HFFc6 (cell line): ENCODE measurements around the gene GAS2. TPM values are rescaled to one million over a fixed set of nuclear protein-coding genes. Genes with fewer than 3 reads are reported as not detected.

Source experiments
- DNase-seq: peaks from one replicate; pipeline ENCODE4 v3.0.0-alpha.2; 2018
- H3K27ac Mint-ChIP-seq: 2 replicates; pipeline ENCODE4 v1.8.0; 2020; ENCODE audit warnings: mild to moderate bottlenecking, mixed read lengths
- H3K27me3 Mint-ChIP-seq: 2 replicates; pipeline ENCODE4 v1.8.0; 2021; ENCODE audit warnings: mild to moderate bottlenecking, moderate library complexity, mixed read lengths; ENCODE audit not compliant: insufficient read depth
- H3K36me3 Mint-ChIP-seq: 2 replicates; pipeline ENCODE4 v1.8.0; 2021; ENCODE audit warnings: low read depth, mixed read lengths
- H3K4me1 Mint-ChIP-seq: 2 replicates; pipeline ENCODE4 v1.8.0; 2020; ENCODE audit warnings: low read depth, mixed read lengths
- H3K4me3 Mint-ChIP-seq: 2 replicates; pipeline ENCODE4 v1.8.0; 2020; ENCODE audit warnings: mild to moderate bottlenecking, moderate library complexity, mixed read lengths
- H3K9me3 Mint-ChIP-seq: 2 replicates; pipeline ENCODE4 v1.8.0; 2020; ENCODE audit warnings: mild to moderate bottlenecking, mixed read lengths
- CTCF ChIP-seq: fragments of 200-600 bp; sonication (generic); IDR thresholded peaks from 2 replicates; pipeline ENCODE4 v1.5.0; 2021; ENCODE audit warnings: antibody characterized with exemption, mild to moderate bottlenecking
- total RNA-seq, 6 experiments: library from RNA; stranded (reverse); fragmentation: NEBNext Ultra II Directional; extraction: Animal tissue kit (Norgen Biotek cat#: 25700); gene quantifications; 2 replicates in 1 of 6; 3 replicates in 5 of 6; pipeline ENCODE4 v1.2.3, GENCODE V29; 2021

GAS2 gene
- total RNA-seq, 6 experiments from 2014 or later, result 0.30 to 0.57 (median 0.43) TPM

GRCh38 chr11:22749536-22749935 is 83.1 kb downstream of the GAS2 start:
- Mint-ChIP-seq H3K36me3 (no peaks in the 10 kb centered on the region), H3K27me3 (no peaks in the 10 kb centered on the region), H3K4me3 (no peak overlapping the region)

GRCh38 chr11:22752908-22753310 is 86.5 kb downstream of the GAS2 start:
- H3K27ac Mint-ChIP-seq, result no peak overlapping the region
- no peaks in the 10 kb centered on the region; the same call in 1 of the 2 replicates for H3K27me3 Mint-ChIP-seq
- no peak for DNase-seq
- peaks cover 7% of the 10 kb centered on the region; the same call in 1 of the 2 replicates for H3K9me3 Mint-ChIP-seq
- H3K4me3 Mint-ChIP-seq, result no peak overlapping the region
- H3K36me3 Mint-ChIP-seq, result no peaks in the 10 kb centered on the region
- H3K4me1 Mint-ChIP-seq, result no peaks in the 10 kb centered on the region
- TF ChIP-seq CTCF, result no peak

More at GRCh38 chr11:22749536-22749935, 83.1 kb downstream of the GAS2 start:
- no peak for DNase-seq
- Mint-ChIP-seq H3K27ac (no peak overlapping the region), H3K4me1 (no peaks in the 10 kb centered on the region), H3K9me3 (peaks cover 7% of the 10 kb centered on the region; the same call in 1 of the 2 replicates)
- TF ChIP-seq CTCF, result no peak

- H3K4me1 Mint-ChIP-seq, result no peaks in the 10 kb centered on the region
These were observed 87.0 kb downstream of the GAS2 start for GRCh38 chr11:22753416-22753815.

GRCh38 chr11:22761066-22761465 is 94.7 kb downstream of the GAS2 start:
- DNase-seq, result no peak
- TF ChIP-seq CTCF, result no peak
- H3K4me1 Mint-ChIP-seq, result no peaks in the 10 kb centered on the region
- no peaks in the 10 kb centered on the region for H3K36me3 Mint-ChIP-seq
- no peak overlapping the region for H3K4me3 Mint-ChIP-seq
- peaks cover 6% of the 10 kb centered on the region; the same call in 1 of the 2 replicates for H3K9me3 Mint-ChIP-seq
- H3K27ac Mint-ChIP-seq, result no peak overlapping the region
- no peaks in the 10 kb centered on the region for H3K27me3 Mint-ChIP-seq

More at GRCh38 chr11:22753416-22753815, 87.0 kb downstream of the GAS2 start:
- TF ChIP-seq CTCF, result no peak
- DNase-seq, result no peak
- Mint-ChIP-seq H3K4me3 (no peak overlapping the region), H3K27me3 (no peaks in the 10 kb centered on the region; the same call in 1 of the 2 replicates), H3K27ac (no peak overlapping the region), H3K36me3 (no peaks in the 10 kb centered on the region), H3K9me3 (peaks cover 7% of the 10 kb centered on the region; the same call in 1 of the 2 replicates)

GRCh38 chr11:22763166-22763565 is 96.8 kb downstream of the GAS2 start:
- H3K27ac Mint-ChIP-seq, result no peak overlapping the region
- peaks cover 6% of the 10 kb centered on the region; the same call in 1 of the 2 replicates for H3K9me3 Mint-ChIP-seq
- DNase-seq, result no peak
- no peaks in the 10 kb centered on the region for H3K36me3 Mint-ChIP-seq
- H3K27me3 Mint-ChIP-seq, result no peaks in the 10 kb centered on the region
- no peaks in the 10 kb centered on the region for H3K4me1 Mint-ChIP-seq
- no peak overlapping the region for H3K4me3 Mint-ChIP-seq
- no peak for TF ChIP-seq CTCF
